NCI-H510A (cell line): Measurements from ENCODE around the gene RNF149.
A peak's percentile ranks its signal among the peaks of the same experiment; 100 is the strongest.
"Not testable (repeated sequence)": the region's sequence is repeated elsewhere in the genome, so short reads cannot be mapped to it uniquely, and the experiment has no call there.

Source experiments
- DNase-seq: peaks from one replicate; lab custom pipeline; 2025; lab: John Stamatoyannopoulos, UW

Gene RNF149, protein sequence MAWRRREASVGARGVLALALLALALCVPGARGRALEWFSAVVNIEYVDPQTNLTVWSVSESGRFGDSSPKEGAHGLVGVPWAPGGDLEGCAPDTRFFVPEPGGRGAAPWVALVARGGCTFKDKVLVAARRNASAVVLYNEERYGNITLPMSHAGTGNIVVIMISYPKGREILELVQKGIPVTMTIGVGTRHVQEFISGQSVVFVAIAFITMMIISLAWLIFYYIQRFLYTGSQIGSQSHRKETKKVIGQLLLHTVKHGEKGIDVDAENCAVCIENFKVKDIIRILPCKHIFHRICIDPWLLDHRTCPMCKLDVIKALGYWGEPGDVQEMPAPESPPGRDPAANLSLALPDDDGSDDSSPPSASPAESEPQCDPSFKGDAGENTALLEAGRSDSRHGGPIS

DNA sequence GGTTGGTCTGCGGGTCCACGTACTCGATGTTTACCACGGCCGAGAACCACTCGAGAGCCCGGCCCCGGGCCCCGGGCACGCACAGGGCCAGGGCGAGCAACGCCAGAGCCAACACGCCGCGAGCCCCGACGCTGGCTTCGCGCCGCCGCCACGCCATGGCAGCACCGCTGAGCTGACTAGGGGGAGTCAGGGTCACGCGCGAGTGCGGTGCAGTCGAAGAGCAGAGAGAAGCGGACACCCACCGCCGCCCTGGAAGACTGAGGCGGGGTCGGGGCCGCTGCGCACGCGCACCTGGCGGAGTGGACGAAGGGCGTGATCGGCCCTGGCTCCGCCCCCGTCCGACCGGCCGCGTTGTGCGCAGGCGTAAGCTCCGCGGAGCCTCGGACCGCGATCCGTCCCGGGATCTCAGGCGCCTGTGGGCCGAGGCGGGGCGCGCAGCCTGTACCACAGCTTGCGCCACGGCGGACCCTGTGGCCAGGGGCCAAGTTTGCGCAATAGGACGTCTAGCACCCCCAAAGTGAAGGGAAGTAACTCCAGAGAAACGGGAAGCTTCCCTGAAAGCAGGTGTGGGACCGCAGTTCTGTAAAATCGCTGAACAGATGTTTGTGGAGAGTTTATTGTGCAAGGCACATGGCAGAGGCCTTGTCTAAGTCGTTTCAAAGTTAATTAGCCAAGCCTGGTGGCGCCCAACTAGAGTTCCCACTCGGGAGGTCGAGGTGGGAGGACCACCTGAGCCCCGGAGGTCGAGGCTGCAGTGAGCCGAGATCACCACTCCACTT, at the start of gene RNF149:
RNF149 (minus strand) TSS at position 270 of the 779 bp plus-strand sequence; CDS start at position 157, 113 bp downstream.
- peak; percentile 33 for DNase-seq

DNA sequence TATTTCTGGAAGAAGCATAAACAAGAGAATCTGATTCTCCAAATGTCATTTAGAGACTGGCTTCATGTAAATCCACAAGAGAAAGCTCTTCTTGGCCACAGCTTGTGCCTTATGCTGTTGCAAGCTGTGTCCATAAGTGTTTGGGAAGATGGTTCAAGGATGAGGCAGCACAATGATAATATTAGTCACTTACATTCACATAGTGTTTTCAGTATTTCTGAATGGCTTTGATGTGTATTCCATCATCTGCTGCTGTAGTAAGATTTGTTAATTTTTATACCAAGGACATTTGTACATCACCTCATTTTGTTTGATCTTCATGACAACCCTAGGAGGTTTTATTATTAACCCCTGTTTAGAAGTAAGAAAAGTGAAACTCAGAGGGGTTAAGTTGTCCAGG, 48.9 kb upstream of the RNF149 start:
- no peak for DNase-seq

DNA sequence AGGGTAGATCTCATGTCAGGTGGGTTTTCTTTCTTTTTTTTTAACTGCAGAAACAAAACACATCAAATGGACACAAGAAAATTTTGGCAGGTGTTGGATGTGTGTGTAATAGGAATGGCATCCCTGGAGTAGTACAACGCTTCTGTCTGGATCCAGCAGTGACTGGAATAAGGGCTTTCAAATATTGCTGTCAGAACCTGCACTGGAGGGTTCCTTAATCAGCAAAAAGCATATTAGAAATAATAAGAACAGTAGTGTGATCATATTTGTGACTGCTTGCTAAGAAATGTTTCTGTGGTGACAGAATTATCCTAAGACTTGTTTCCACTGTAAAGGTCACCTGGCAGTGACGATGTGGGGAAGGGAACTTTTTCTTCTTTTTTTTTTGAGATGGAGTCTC, 48.0 kb upstream of the RNF149 start:
- no peak for DNase-seq

DNA sequence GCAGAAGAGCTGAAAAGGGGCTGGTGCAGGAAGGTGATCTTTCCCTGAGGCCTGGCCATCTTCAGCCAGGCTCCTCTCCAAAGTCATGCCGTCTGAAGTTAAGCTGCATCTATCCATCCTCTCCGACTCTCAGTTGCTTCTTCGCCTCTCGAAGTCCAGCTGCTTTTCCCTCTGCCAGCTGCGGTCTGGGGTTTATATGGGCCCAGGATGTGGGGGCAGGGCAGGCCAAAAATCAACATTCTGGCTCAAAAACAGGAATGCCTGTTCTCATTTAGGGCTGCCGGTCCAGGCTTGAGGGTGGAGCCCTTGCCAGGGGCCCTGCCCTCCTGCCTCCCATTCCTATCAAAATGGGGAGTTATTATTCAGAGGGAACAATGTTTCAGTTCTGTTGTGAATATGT, 47.6 kb upstream of the RNF149 start:
- DNase-seq = no peak

DNA sequence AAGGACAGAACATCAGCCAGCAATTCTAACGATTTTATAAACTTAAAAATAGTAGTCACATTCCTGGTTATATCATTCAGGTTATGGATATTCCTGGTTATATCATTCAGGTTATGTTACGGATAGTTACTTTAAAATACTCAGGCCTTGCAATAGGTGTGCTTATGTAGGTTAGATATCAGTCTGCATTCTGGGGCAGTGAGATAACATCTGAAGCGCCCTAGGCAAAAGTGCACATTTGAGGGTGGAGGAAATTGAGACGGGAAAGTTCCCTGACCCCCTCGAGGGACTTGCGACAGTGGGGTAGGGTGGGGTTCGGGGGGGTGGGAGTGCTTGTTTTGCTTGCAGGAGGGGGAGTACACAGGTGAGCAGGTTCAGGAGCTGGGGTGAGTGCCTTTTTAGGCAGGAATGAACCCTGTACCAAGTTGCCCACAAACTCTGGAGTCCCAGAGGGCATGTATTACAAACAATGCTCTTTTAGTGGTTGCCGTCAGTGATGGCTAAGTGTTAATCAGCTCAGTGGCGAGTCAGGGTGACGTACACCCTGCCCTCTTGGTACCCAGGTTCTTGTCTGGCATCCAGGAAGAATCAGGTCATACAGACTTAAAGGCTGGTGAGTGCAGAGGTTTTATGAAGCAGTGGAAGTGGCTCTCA, 47.0 kb upstream of the RNF149 start:
- no peak for DNase-seq

DNA sequence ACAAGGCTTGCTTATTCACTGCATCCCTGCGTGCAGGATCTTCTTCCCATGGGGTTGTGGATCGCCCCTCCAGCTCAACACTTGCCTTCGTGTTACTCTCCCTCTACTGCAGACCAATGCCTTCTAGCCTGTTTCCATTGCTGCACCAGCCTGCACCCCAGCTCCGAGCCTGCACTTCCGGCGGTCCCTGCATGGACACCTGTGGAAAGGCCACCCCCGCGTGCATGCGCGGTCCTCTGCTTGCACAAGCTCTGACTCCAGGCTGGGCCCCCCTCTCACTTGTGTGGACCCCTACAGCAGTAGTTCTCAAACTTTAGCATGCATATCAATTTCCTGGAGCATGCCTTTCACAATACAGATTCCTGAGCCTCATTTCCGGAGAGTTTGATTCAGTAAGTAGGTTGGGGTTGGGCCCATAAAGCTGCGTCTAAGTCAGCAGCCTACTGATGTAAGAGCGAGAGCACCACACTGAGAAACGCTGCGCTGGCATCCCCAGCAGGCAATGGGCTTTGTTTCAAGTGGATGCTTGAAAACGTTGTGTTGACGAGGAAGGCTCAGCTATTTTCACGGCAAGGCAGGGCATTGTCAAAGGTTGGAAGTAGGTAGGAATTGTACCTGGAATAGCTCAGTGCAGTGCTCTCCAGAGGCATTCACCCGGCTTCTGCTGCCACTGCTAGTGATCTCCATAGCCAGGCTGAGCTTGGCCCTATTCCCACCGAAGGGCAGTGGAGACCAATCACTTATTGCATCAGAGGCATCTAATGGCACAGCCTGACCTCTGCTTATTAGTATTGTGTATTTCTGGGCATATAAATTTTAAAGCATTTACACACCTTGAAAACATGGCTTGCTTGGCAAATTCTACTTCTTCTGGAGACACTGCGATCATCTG, 46.2 kb upstream of the RNF149 start:
- no peak for DNase-seq

DNA sequence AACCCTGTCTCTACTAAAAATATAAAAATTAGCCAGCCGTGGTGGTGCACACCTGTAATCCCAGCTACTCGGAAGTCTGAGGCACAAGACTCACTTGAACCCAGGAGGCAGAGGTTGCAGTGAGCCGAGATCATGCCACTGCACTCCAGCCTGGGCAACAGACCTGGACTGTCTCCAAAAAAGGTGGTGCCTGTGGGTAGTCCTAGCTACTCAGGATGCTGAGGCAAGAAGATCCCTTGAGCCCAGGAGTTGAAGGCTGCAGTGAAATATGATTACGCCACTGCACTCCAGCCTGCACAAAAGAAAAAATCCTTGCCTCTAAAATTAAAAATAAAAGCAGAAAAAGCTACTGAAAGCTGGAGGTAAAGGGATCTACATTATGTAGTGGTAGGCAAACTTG, 44.1 kb upstream of the RNF149 start:
- DNase-seq = not testable (repeated sequence)

DNA sequence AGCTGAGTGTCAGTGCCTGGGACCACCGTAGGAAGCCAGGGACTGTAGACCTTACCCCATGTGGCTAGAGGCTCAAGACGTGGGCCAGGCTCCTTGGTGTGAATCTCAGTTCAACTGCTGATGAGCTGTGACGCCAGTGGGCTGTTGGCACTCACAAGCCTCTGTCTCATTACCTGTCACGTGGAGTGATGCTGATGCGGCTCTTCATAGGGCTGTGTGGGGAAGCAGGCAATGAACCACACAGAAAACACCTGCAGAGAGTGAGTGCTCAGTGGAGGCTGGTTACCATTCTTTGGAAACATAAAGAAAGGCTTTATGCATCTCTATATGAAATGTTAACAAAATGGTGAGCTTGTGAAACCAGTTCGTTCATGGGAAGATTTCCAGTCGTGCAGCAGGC, 42.7 kb upstream of the RNF149 start:
- DNase-seq = no peak

DNA sequence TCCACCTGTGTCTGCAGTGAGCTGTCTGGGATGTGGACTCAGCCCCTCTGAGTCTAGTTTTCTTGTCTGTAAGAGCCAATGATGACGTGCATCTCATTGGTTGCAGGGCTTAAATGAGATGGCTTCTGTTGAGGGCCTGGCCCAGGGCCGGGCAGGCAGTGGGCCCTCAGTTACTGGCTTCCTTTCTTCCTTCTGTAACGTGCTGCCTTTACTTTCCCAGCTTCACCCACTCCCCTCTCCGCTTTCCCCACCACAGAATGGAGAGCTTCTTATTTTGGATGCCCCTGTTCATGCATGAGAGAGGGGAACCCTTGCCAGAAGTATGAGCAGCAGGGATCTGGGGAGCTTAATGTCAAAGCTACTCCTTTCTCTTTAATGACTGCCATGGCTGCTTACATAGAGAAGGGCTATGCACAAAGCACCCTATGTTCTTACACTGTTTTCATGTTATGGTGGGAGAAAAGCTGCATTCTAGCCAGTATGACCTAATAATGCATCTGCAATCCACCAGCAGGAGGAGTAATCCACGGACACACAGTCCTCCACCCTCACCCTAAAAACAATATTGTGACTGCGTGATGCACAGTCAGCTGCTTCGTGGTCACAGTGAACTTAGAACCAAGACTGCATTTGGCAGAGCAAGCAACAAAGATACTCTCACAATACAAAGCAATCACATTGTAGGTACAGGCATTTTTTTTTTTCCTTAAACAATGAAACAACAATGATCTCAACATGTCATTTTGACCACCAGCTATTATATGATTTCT, 41.6 kb upstream of the RNF149 start:
- DNase-seq = no peak

DNA sequence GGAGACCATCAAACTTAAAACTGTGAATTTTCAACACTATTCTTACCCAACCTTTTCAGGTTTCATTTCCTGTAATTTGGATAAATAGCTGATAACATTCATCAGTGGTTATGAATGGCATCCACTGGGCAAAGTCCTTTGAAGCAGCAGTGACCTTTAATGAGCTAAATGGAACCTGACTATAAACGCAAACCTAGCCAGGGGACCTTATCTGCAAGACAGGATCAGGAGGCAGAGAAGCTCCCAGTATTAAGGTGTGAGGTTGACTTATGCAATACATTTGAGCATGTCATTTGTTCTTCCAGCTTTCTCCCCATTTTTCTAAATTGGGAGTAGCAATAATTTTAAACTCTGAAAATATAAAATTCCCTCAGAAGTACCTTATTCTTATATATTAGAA, 40.4 kb upstream of the RNF149 start:
- no peak for DNase-seq

DNA sequence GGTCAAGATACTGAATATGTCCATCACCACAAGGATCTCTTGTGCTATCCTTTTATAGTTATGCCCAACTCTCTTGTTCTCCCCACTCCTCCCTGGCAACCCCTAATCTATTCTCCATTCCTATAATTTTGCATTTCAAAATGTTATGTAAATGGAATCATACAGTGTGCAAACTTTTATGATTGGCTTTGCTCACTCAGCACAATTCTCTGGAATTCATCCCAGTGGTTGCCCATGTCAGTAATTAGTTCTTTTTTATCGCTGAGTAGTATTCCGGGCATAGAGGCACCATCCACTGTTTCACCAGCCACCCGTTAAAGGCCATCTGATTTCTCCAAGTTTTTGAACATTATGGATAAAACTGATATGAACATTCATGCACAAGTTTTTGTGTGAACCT, 38.4 kb upstream of the RNF149 start:
- no peak for DNase-seq

DNA sequence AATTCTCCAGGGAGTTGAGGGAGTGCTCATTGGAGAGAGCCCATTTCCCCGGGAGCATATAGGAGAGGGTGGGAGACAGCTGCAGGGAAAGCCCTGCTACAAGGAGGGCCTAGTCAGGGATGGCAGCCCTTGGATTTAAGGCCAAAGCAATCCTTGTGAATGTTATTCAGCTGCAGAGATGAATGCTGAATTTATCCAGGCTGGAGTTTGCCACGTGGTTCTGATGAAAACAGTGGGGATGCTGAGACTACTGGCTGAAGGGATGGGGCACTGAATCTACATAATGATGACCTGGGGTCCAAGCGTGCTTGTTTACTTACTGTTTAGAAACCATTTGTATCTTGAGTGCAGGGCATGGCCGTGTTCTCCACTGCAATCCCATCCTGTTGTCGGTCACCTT, 35.6 kb upstream of the RNF149 start:
- DNase-seq = no peak

DNA sequence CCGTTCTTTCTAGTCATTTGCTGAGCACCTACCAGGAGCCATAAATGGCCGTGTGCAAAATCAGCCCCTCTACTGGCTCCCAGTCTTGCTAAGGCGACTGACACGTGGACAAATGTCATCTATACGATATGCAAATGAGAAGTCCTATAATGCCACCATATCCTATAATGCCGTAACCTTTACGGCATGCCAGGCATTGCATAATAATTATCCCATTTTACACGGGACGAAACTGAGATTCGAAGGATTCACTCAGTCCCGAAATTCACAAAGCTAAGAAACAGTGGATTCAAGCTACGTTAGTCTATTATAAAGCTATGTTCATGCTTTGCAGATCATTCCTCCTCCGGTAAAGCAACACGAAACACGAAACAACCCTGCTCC, 34.1 kb upstream of the RNF149 start:
- no peak for DNase-seq

DNA sequence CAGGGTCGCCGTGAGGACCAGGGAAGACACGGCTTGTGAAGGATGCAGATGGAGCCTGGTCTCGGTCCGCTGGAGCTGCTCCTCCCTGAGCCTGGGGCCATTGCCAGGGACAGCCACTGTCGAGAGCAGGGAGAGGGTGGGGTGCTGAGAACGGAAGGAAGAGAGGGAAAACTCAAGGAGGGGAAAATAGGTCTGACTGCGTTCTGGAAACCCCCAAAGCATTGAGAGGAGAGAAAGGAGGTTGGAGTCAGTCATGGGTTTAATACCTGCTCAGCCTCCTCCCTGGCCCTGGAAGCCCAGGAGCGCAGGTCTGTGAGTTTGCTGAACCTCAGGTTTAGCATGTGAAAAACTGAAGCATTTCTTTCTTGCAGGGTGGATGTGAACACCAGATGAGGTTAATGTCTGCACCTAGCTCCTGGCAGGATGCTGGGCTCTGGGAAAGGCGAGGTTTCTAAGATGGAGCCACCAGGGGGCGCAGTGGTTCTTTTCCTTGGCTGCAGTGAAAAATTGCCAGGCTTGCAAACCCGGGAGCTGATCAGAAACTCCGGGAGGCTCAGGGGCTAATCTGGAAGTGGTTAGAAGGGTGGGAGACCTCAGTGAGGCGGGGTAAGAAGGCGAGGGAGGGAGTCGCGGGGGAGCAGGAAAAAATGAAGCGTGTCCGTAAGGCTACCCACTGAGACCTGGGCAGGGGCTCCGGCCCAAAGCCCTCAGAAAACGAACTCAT, 33.6 kb upstream of the RNF149 start:
- DNase-seq = peak; percentile 21

DNA sequence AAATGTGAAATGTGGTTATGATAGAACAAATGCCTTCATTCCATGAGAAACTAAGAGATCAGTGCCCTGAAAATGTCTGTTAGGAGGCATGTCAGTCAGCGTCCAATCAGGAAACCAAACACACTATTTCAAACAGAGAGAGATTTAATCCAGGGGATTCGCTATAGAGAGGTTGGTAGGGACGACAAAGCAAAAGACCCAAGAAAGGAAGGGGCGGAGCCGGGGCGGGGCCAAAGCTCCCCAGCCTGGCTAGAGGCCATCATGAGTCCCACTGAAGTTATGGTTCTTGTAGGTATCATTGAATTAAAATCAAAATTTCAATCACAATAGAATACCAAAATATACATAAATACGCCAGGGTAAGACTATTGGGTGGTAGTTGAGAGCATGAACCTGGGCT, 32.9 kb upstream of the RNF149 start:
- DNase-seq = no peak

DNA sequence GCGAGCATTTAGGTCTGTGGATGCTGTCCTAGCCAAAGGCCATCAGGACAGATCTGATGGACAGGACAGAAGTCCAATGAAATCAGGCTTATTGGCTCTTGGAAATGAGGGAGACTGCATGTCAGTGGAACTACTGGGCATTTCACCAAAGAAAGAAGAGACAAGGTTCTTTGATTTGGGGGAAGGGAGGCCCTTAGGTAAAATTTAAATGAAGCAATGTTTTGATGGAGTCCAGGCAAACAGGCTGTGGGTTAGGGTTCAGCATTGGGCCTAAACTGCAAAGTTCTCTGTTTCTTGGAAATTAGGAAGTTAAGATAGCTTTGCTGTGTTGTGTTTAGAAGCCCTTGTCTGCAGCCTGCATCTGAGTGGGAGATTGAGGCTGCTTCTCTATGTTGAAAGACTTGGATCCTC, 31.6 kb upstream of the RNF149 start:
- no peak for DNase-seq

DNA sequence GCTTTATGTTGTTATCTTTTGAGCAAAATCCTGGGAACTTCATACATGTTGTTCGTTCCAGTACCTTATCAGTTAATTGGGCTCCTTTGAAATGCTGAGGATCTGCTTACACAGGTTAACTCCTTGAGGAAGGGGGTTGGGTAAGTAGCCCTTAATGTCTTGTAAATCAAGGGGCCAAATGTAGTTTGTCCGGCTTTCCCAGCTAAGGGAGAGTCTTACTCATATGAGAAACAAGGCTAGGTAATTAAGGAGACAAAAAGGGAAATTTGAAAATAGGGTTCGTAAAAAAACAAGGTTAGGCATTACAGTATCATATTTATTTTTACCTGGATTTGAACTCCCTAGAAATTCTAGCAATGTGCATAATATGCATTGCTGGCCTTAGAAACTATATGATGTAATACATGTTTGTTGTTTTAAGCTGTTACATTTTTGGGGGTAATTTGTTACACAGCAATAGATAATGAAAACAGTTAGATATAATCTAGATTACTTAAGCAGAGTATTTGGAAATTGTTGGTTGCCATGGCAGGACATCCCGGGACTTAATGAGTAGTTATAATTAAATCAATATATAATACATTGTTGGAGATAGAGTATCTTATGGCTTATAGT, 30.9 kb upstream of the RNF149 start:
- DNase-seq = no peak

DNA sequence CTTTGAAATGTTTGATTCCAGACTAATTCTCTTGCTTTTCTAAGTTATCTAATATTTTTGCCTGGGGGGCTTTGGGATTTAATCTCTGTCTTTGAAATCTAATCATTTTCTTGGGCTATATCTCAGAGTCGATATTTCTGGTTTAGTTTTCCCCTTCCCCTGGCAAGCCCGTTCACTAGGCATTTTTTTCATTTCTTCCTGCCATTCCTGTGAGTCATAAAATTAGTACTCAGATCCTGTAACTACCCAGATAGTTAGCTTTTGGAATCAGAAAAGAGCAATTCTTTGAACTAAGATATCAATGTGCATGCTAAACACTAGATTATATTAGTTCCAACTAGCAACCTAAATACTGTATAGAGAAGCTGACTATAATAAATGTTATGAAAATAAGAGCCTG, 29.4 kb upstream of the RNF149 start:
- DNase-seq = no peak

DNA sequence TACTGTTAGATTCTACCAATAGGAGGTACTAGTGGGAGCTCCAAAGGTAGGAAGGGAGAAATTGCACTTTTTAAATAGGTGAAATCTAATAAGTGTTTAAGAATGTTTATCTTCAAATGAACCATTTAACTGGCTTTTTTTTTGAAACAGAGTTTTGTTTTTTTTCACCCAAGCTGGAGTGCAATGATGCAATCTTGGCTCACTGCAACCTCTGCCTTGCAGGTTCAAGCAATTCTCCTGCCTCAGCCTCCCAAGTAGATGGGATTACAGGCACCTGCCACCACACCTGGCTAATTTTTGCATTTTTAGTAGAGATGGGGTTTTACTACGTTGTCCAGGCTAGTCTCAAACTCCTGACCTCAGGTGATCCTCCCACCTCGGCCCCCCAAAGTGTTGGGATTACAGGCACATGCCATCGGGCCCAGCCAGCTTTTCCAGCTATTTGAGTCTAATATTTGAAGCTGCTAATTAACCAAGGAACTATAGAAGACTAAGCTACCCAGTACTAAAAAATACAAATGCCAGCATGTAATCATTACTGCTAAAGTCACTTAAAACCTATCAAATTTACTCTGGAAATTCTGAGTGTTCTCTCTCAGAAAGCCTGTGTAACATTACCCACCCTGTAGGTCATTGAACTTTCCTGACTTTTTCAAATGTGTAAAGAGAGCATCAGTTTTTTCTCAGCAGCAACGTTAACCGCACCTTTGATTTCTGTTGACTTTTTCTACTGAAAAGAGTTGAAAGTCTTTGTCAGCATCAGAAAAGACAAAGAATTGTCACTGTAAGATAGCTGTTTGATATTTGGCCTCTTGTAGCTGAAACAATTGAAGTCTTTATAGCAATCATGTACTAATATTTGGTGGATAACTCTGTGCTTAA, 24.6 kb upstream of the RNF149 start:
- no peak for DNase-seq
